OCI-LY3 (cell line): ENCODE measurements around the gene CNDP1.

Experiments used
- CTCF ChIP-seq: fragments of 200-600, 300-600 bp; sonication (generic); IDR thresholded peaks from 2 replicates; pipeline ENCODE4 v1.5.1; 2014; ENCODE audit warnings: antibody characterized with exemption, low read length, low read depth
- EZH2phosphoT487 ChIP-seq: fragments of 200-600 bp; shearing (Covaris generic); IDR thresholded peaks from 2 replicates; pipeline ENCODE4 v1.6.1; 2018; ENCODE audit warnings: antibody characterized with exemption, mixed run types, low read depth

GRCh38 chr18:74530584-74530862 lies 3.8 kb upstream of the CNDP1 start:
- TF ChIP-seq CTCF (no peak), EZH2phosphoT487 (no peak)
